Body of pancreas (tissue), 4 donors: ENCODE data around the gene DLGAP1.

ENCODE experiments used
- CTCF ChIP-seq, 7 experiments: fragments of 450-650 bp in 4 of 7; fragments of 200-600 bp in 3 of 7; sonication (generic) in 3 of 7; IDR thresholded peaks; one replicate each; pipeline ENCODE4 v1.5.1; 2016 to 2019; ENCODE audit warnings: antibody characterized with exemption in 7 of 7
- POLR2A ChIP-seq, 3 donors: fragments of 450-650 bp; IDR thresholded peaks; one replicate each; pipeline ENCODE4 v1.6.1; 2016; ENCODE audit warnings: antibody characterized with exemption in 3 of 3, mild to moderate bottlenecking in 2 of 3

- no peak for TF ChIP-seq CTCF (IDR thresholded peaks at IDR 0.05)
- no peak for TF ChIP-seq POLR2A (IDR thresholded peaks at IDR 0.05)
Measured at GRCh38 chr18:3450799-3451182, 1004.3 kb downstream of the DLGAP1 start.
